HG02759 (cell line): ENCODE measurements around the gene GZMM.

Experiments used
- ATAC-seq: cut with Tn5 transposase; IDR thresholded peaks from one replicate; pipeline ENCODE4 v1.9.1; 2021; ENCODE audit warnings: mild to moderate bottlenecking, moderate library complexity; ENCODE audit not compliant: unreplicated experiment

Gene GZMM

GRCh38 chr19:558770-559439, 15.1 kb downstream of the GZMM start:
- no peak for ATAC-seq

GRCh38 chr19:560121-560520, 16.3 kb downstream of the GZMM start:
- no peak for ATAC-seq

GRCh38 chr19:566403-566802, 22.6 kb downstream of the GZMM start:
- ATAC-seq = no peak

GRCh38 chr19:566844-567243, 23.0 kb downstream of the GZMM start:
- ATAC-seq = no peak

- ATAC-seq = no peak
Measured at GRCh38 chr19:567296-567900, 23.5 kb downstream of the GZMM start.

GRCh38 chr19:570251-570686, 26.4 kb downstream of the GZMM start:
- ATAC-seq = no peak

GRCh38 chr19:570937-571565, 27.2 kb downstream of the GZMM start:
- ATAC-seq = no peak

- no peak for ATAC-seq
Measured at GRCh38 chr19:571566-571974, 27.7 kb downstream of the GZMM start.

- peak; percentile 82 for ATAC-seq
Measured at GRCh38 chr19:572140-572742, 28.4 kb downstream of the GZMM start, which contains the start of gene BSG. TSS of gene BSG (plus strand) at chr19:572596. CDS start at chr19:572635, 39 bp downstream.

GRCh38 chr19:572743-573518, 29.1 kb downstream of the GZMM start:
- ATAC-seq = no peak

- no peak for ATAC-seq
Measured at GRCh38 chr19:573519-573825, 29.6 kb downstream of the GZMM start.

- ATAC-seq = no peak
Measured at GRCh38 chr19:574658-575526, 31.0 kb downstream of the GZMM start.

- no peak for ATAC-seq
Measured at GRCh38 chr19:575527-576506, 32.0 kb downstream of the GZMM start.

GRCh38 chr19:576768-577438, 33.0 kb downstream of the GZMM start:
- no peak for ATAC-seq

- ATAC-seq = no peak
Measured at GRCh38 chr19:577439-578392, 33.9 kb downstream of the GZMM start.

- ATAC-seq = no peak
Measured at GRCh38 chr19:579111-579841, 35.4 kb downstream of the GZMM start.

- no peak for ATAC-seq
Measured at GRCh38 chr19:579842-580155, 35.9 kb downstream of the GZMM start.
